Kidney epithelial cell (primary cell): ENCODE measurements around the gene MUCL3. TPM values are rescaled to one million over a fixed set of nuclear protein-coding genes. Genes with fewer than 3 reads are reported as not detected.
"Not testable (repeated sequence)": the region's sequence is repeated elsewhere in the genome, so short reads cannot be mapped to it uniquely, and the experiment has no call there.

Experiments used
- DNase-seq: peaks from one replicate; pipeline ENCODE4 v3.0.0-alpha.2; 2010; ENCODE audit warnings: low read depth
- H3K27me3 ChIP-seq: 2 replicates; pipeline ENCODE4 v1.6.0; 2011; ENCODE audit warnings: low read length; ENCODE audit not compliant: control insufficient read depth, insufficient read depth
- H3K36me3 ChIP-seq: 2 replicates; pipeline ENCODE4 v1.5.1; 2011; ENCODE audit warnings: low read length; ENCODE audit not compliant: control insufficient read depth, insufficient read depth
- H3K4me3 ChIP-seq: 2 replicates; pipeline ENCODE4 v1.5.1; 2011; ENCODE audit warnings: low read depth, mild to moderate bottlenecking, control low read depth, low read length
- total RNA-seq: library from RNA; depleted of rRNA; stranded (reverse); fragments of >200 nt; gene quantifications from 2 replicates; pipeline ENCODE4 v1.2.3, GENCODE V29; 2015
- TF ChIP-seq, protein P1 (sequence below): IDR thresholded peaks from 2 replicates; pipeline ENCODE4 v1.5.1; 2011; ENCODE audit warnings: mild to moderate bottlenecking, moderate library complexity, low read length, control low read depth, inconsistent platforms; ENCODE audit not compliant: insufficient read depth, poor library complexity, severe bottlenecking

MUCL3 gene
- total RNA-seq, 1 donor from 2014 or later: not detected

DNA sequence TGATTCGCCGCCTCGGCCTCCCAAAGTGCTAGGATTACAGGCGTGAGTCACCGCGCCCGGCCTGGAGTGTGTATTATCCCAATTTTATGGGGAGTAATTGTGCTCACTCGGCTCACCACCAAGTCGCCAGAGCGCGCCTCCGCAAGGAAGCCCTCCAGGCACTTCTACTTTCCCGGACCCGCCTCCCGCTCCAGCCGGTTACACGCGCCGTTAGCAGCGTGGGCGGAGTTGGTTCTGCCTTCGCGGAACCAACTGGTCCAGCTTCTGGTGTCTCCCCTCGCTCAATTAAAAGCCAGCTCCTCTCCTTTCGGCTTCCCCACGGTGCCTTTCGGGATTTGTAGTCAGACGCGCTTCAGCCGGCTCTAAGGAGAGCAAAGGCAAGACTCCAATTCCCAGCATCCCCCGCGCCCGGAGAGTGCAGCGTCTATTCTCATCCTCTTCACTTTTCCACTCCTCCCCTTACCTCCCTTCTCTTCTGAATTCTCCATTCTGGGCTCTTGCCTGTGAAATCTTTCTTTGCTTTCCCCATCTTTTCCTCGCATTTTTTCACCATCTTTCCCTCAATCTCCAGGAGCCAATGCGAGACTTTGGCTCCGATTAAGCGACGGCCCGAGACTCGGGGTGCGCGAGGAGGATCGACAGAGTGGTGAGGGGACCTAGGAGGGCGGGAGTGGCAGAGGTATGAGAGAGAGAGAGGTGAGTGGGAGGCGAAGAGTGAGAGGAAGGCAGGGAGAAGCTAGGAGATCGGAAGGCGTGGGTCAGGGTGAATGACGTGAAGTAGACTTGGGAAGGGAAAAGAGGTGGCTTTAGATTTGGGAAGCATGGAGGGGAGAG, 32.8 kb upstream of the MUCL3 start, which contains the start of gene GTF2H4:
Gene GTF2H4 (plus strand): TSS at position 450 of the 834 bp plus-strand sequence.
- TF ChIP-seq, protein P1, sequence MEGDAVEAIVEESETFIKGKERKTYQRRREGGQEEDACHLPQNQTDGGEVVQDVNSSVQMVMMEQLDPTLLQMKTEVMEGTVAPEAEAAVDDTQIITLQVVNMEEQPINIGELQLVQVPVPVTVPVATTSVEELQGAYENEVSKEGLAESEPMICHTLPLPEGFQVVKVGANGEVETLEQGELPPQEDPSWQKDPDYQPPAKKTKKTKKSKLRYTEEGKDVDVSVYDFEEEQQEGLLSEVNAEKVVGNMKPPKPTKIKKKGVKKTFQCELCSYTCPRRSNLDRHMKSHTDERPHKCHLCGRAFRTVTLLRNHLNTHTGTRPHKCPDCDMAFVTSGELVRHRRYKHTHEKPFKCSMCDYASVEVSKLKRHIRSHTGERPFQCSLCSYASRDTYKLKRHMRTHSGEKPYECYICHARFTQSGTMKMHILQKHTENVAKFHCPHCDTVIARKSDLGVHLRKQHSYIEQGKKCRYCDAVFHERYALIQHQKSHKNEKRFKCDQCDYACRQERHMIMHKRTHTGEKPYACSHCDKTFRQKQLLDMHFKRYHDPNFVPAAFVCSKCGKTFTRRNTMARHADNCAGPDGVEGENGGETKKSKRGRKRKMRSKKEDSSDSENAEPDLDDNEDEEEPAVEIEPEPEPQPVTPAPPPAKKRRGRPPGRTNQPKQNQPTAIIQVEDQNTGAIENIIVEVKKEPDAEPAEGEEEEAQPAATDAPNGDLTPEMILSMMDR: no peak
- peak within 1 kb of the TSS; percentile 79 for H3K4me3 ChIP-seq
- no peaks in the 10 kb centered on the region for H3K27me3 ChIP-seq
- peak; percentile 97 for DNase-seq
- peaks cover 5% of the 10 kb centered on the region for H3K36me3 ChIP-seq

DNA sequence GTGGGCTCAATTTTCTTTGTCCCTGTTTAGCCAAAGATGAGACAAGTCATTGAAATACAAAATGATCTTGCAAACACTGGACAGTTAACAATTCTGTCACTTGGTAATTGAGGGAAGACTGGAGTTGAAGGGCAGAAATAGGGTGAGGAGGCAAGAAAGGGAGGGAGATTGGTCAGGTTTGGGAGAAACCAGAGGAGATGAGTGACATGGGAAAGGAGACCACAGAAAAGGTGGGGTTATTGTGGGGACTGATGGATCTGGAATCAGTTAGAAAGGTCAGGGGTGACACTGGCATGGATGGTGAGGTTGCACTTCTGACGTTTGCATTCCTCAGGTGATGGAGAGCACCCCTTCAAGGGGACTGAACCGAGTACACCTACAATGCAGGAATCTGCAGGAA, 32.1 kb upstream of the MUCL3 start:
- Histone ChIP-seq H3K4me3 (peak overlapping the region; percentile 79), H3K27me3 (no peaks in the 10 kb centered on the region), H3K36me3 (peaks cover 5% of the 10 kb centered on the region)
- DNase-seq: no peak
- TF ChIP-seq, protein P1: no peak

DNA sequence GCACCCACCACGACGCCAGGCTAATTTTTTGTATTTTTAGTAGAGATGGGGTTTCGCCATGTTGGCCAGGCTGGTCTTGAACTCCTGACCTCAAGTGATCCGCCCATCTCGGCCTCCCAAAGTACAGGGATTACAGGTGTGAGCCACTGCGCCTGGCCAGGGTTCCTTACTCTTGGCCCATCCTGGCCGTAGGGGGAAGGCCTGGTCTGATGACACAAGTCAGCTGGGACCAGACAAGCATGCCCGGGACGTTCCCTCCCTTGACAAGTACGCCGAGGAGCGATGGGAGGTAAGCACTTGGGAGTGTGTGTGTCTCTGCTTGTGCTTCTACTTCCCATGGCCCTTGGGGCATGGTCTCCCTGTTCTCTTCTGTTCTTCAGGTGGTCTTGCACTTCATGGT, 30.3 kb upstream of the MUCL3 start:
- H3K27me3 ChIP-seq, DNase-seq, H3K36me3 ChIP-seq, H3K4me3 ChIP-seq: not testable (repeated sequence)

DNA sequence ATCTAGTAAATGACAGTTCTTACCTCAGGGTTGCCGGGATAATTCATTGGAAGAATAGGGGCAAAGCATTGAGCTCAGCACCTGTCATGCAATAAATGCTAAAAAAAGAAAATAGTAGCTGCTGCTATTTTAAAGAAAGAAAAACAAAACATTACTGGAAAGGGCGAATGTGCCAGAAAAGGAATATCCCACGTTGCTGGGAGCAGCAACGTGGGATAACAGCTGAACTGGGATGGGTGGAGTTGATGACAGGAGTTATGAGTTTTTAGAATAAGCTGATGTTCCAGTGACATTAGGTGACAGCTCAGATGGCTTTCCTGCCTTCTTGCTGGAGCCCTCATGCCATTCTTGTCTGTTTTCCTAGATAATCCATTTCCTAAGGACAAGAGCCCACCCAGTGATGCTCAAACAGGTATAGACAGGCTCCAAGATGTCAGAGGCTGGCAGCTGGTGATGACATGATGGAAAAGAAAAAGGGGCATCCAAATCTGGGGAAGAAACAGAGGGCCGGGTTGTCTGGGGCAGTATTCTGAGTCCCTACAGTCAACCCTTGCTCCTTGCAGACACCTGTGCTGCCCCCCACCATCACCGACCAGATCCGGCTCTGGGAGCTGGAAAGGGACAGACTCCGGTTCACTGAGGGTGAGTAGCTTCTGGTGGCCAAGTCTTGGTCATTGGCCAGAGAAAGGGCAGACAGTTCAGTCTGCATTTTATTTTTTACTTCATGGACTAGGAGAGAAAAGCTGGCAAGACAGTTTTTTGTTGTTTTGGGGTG, 27.8 kb upstream of the MUCL3 start:
- DNase-seq: no peak
- Histone ChIP-seq H3K27me3 (no peaks in the 10 kb centered on the region), H3K4me3 (no peak overlapping the region), H3K36me3 (peaks cover 5% of the 10 kb centered on the region)
- TF ChIP-seq, protein P1: no peak

DNA sequence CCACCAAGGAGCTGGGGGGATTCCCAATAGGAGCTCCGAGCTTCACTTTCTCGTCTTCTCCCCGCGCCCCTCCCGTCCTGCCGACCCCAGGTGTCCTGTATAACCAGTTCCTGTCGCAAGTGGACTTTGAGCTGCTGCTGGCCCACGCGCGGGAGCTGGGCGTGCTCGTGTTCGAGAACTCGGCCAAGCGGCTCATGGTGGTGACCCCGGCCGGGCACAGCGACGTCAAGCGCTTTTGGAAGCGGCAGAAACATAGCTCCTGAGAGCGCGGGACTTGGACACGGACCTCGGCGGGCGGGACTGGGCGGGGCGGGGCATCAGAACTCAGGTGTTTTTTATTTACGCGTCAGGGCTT, 27.1 kb upstream of the MUCL3 start:
- peak overlapping the region; percentile 3 for H3K4me3 ChIP-seq
- peaks cover 5% of the 10 kb centered on the region for H3K36me3 ChIP-seq
- H3K27me3 ChIP-seq: no peaks in the 10 kb centered on the region
- DNase-seq: no peak
- TF ChIP-seq, protein P1: no peak

DNA sequence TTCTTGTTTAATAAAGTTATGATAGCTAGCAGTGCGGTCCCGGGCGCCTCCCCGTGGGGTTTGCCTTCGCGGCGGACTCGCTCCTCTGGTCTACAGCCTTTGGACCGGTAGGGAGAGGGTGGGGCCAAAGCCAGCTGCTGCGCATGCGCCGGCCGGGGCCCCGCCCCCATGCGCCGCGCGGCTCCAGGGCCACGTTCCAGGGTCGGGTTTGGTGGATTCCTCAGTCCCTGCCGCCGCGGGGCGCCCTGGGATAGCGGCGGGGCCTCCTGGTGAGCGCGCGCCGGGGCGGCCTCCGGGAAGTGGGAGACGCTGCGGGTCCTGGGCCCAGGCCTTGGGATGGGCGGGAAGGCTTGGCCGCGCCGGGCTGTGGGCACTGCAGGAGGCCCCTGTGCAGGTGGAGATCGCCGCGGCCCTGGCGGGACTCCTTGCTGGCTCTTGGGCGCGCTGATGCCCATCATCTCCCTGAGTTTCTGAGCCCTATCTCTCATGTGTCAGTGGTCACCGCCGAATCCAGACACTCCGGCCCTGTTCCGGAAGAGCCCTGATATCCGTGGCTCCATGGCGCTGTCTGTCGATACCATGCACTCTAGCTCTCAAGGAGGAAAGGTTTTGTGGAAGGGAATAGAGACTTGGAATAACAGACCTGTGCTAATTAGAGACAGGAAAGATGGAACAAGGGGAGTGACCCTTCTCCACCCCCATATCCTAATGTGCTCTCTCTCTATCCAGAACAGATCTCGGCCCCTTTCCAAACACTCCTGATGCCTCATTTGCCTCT, 26.5 kb upstream of the MUCL3 start, which contains the start of gene VARS2:
Gene VARS2 (plus strand): TSS at position 163 of the 778 bp plus-strand sequence. CDS start 599 bp downstream, at position 762.
- peak; percentile 34 for DNase-seq
- H3K36me3 ChIP-seq: peaks cover 5% of the 10 kb centered on the region
- TF ChIP-seq, protein P1: peak; percentile 27
- peak within 1 kb of the TSS; percentile 43 for H3K4me3 ChIP-seq
- no peaks in the 10 kb centered on the region for H3K27me3 ChIP-seq
